ENCODE results near the gene ARHGEF11.

- TF ChIP-seq, protein P1, sequence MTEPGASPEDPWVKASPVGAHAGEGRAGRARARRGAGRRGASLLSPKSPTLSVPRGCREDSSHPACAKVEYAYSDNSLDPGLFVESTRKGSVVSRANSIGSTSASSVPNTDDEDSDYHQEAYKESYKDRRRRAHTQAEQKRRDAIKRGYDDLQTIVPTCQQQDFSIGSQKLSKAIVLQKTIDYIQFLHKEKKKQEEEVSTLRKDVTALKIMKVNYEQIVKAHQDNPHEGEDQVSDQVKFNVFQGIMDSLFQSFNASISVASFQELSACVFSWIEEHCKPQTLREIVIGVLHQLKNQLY (CRISPR knock-in tag; IDR thresholded peaks at IDR 0.05) = no peak
- TF ChIP-seq CTCF (IDR thresholded peaks at IDR 0.05) = no peak
These were observed 133.2 kb downstream of the ARHGEF11 start for GRCh38 chr1:156912310-156912709.
